GM19468 (cell line): ENCODE results near the gene KANSL1.
"Not testable (repeated sequence)": the region's sequence is repeated elsewhere in the genome, so short reads cannot be mapped to it uniquely, and the experiment has no call there.

Source experiments
- ATAC-seq: cut with Tn5 transposase; IDR thresholded peaks from one replicate; pipeline ENCODE4 v1.9.1; 2021; ENCODE audit warnings: mild to moderate bottlenecking, moderate library complexity, moderate number of reproducible peaks; ENCODE audit not compliant: unreplicated experiment; ENCODE audit errors: extremely low read depth

KANSL1 gene

GRCh38 chr17:46008591-46008990 lies 184.6 kb downstream of the KANSL1 start:
- ATAC-seq, result no peak

GRCh38 chr17:46007461-46007965 lies 185.7 kb downstream of the KANSL1 start:
- no peak for ATAC-seq

GRCh38 chr17:46006082-46006481 lies 187.1 kb downstream of the KANSL1 start:
- ATAC-seq, result not testable (repeated sequence)

GRCh38 chr17:46003907-46004748 lies 189.1 kb downstream of the KANSL1 start:
- no peak for ATAC-seq

- ATAC-seq, result no peak
These were observed 190.3 kb downstream of the KANSL1 start for GRCh38 chr17:46002973-46003316.

GRCh38 chr17:46002311-46002972 lies 190.8 kb downstream of the KANSL1 start:
- no peak for ATAC-seq

GRCh38 chr17:46001390-46002310 lies 191.6 kb downstream of the KANSL1 start:
- ATAC-seq, result no peak

GRCh38 chr17:46000757-46001156 lies 192.5 kb downstream of the KANSL1 start:
- no peak for ATAC-seq

- no peak for ATAC-seq
These were observed 192.9 kb downstream of the KANSL1 start for GRCh38 chr17:46000292-46000691.

GRCh38 chr17:45999900-46000290 lies 193.3 kb downstream of the KANSL1 start:
- ATAC-seq, result no peak

- ATAC-seq, result no peak
These were observed 194.0 kb downstream of the KANSL1 start, which contains the start of gene STH for GRCh38 chr17:45998987-45999899. TSS of gene STH (plus strand) at chr17:45999250. CDS start at chr17:45999280, 30 bp downstream.

- no peak for ATAC-seq
These were observed 195.6 kb downstream of the KANSL1 start for GRCh38 chr17:45997624-45998023.

- ATAC-seq, result no peak
These were observed 196.1 kb downstream of the KANSL1 start for GRCh38 chr17:45997166-45997565.

GRCh38 chr17:45996282-45996937 lies 196.8 kb downstream of the KANSL1 start:
- no peak for ATAC-seq

GRCh38 chr17:45995627-45996270 lies 197.5 kb downstream of the KANSL1 start:
- no peak for ATAC-seq

GRCh38 chr17:45994987-45995386 lies 198.2 kb downstream of the KANSL1 start:
- ATAC-seq, result no peak

GRCh38 chr17:45993962-45994627 lies 199.1 kb downstream of the KANSL1 start:
- no peak for ATAC-seq

- ATAC-seq, result no peak
These were observed 200.3 kb downstream of the KANSL1 start for GRCh38 chr17:45992904-45993303.
